Vagina (tissue), 2 donors: ENCODE results near the gene ZNF599. TPM values are rescaled to one million over a fixed set of nuclear protein-coding genes. Genes with fewer than 3 reads are reported as not detected.

Experiments used
- DNase-seq, 2 donors: peaks; one replicate each; pipeline ENCODE4 v3.0.0-alpha.2; 2017; ENCODE audit errors: extremely low spot score in 2 of 2
- H3K27ac ChIP-seq: fragments of 200-600 bp; sonication (generic); one replicate; pipeline ENCODE4 v1.5.1; 2019
- H3K27me3 ChIP-seq: fragments of 200-600 bp; sonication (generic); one replicate; pipeline ENCODE4 v1.5.1; 2019
- H3K36me3 ChIP-seq, 2 donors: fragments of 200-600 bp; sonication (generic); one replicate each; pipeline ENCODE4 v1.5.1; 2017 to 2019
- H3K4me1 ChIP-seq: fragments of 200-600 bp; sonication (generic); one replicate; pipeline ENCODE4 v1.5.1; 2019
- H3K4me3 ChIP-seq, 2 donors: fragments of 200-600 bp; sonication (generic); 1 replicate in 1 of 2; 2 replicates in 1 of 2; pipeline ENCODE4 v1.5.1; 2016 to 2019
- H3K9me3 ChIP-seq: fragments of 200-600 bp; sonication (generic); one replicate; pipeline ENCODE4 v1.5.1; 2019
- CTCF ChIP-seq, 3 experiments: fragments of 450-650 bp in 2 of 3; fragments of 200-600 bp in 1 of 3; sonication (generic) in 1 of 3; IDR thresholded peaks; one replicate each; pipeline ENCODE4 v1.5.1; 2017 to 2019; ENCODE audit warnings: antibody characterized with exemption in 3 of 3, mild to moderate bottlenecking in 2 of 3, moderate library complexity in 2 of 3
- POLR2A ChIP-seq, 2 donors: fragments of 450-650 bp; IDR thresholded peaks; one replicate each; pipeline ENCODE4 v1.6.1; 2017; ENCODE audit warnings: antibody characterized with exemption in 2 of 2, mild to moderate bottlenecking in 2 of 2, moderate library complexity in 2 of 2
- POLR2AphosphoS5 ChIP-seq, 2 donors: sonication (generic); formaldehyde crosslinking; IDR thresholded peaks; one replicate each; pipeline ENCODE4 v1.9.0; 2017; ENCODE audit warnings: antibody characterized with exemption in 2 of 2, mild to moderate bottlenecking in 2 of 2, low read depth in 1 of 2; ENCODE audit not compliant: insufficient read depth in 1 of 2
- intact Hi-C: fragments of 100-400 bp; cut with DNase I; formaldehyde crosslinking; loops from one replicate; pipeline ENCODE4 v1.15.1; 2023
- total RNA-seq: library from RNA; depleted of rRNA; stranded (reverse); fragments of >200 nt; gene quantifications from one replicate; pipeline ENCODE4 v1.2.3, GENCODE V29; 2016

ZNF599 gene
- total RNA-seq, 1 donor from 2014 or later: 5.9 TPM

- intact Hi-C loops: no loop called here
- no peak for DNase-seq
- no peaks in the 10 kb centered on the region for H3K36me3 ChIP-seq
- TF ChIP-seq POLR2A (IDR thresholded peaks at IDR 0.05): no peak
- H3K9me3 ChIP-seq: no peaks in the 10 kb centered on the region
- no peak overlapping the region for H3K27ac ChIP-seq
- H3K4me1 ChIP-seq: no peaks in the 10 kb centered on the region
- no peaks in the 10 kb centered on the region for H3K27me3 ChIP-seq
- H3K4me3 ChIP-seq: no peak overlapping the region
These were observed 15.1 kb upstream of the ZNF599 start for GRCh38 chr19:34788074-34788473.

GRCh38 chr19:34787059-34787824 is 14.2 kb upstream of the ZNF599 start:
- Histone ChIP-seq H3K36me3 (no peaks in the 10 kb centered on the region), H3K4me1 (no peaks in the 10 kb centered on the region), H3K9me3 (no peaks in the 10 kb centered on the region), H3K27me3 (no peaks in the 10 kb centered on the region), H3K27ac (no peak overlapping the region), H3K4me3 (no peak overlapping the region)
- TF ChIP-seq POLR2A (IDR thresholded peaks at IDR 0.05) (no peak), POLR2AphosphoS5 (IDR thresholded peaks at IDR 0.05; ENCODE audit: insufficient read depth in 1 of 2, low read depth in 1 of 2) (no peak), CTCF (IDR thresholded peaks at IDR 0.05) (no peak)
- intact Hi-C loops: no loop called here
- no peak for DNase-seq

- H3K36me3 ChIP-seq: no peaks in the 10 kb centered on the region
- H3K27me3 ChIP-seq: no peaks in the 10 kb centered on the region
- H3K4me1 ChIP-seq: no peaks in the 10 kb centered on the region
- no peak overlapping the region for H3K4me3 ChIP-seq
- no peak overlapping the region for H3K27ac ChIP-seq
- TF ChIP-seq CTCF (IDR thresholded peaks at IDR 0.05) (no peak), POLR2A (IDR thresholded peaks at IDR 0.05) (no peak), POLR2AphosphoS5 (IDR thresholded peaks at IDR 0.05; ENCODE audit: insufficient read depth in 1 of 2, low read depth in 1 of 2) (no peak)
- H3K9me3 ChIP-seq: no peaks in the 10 kb centered on the region
- intact Hi-C loops: no loop called here
- DNase-seq: peak in 1 of 2 donors; percentile 71
These were observed 13.2 kb upstream of the ZNF599 start for GRCh38 chr19:34786236-34786635.

- intact Hi-C loops: no loop called here
- Histone ChIP-seq H3K9me3 (no peaks in the 10 kb centered on the region), H3K36me3 (no peaks in the 10 kb centered on the region), H3K27ac (no peak overlapping the region), H3K4me1 (no peaks in the 10 kb centered on the region), H3K27me3 (no peaks in the 10 kb centered on the region), H3K4me3 (no peak overlapping the region)
- TF ChIP-seq POLR2AphosphoS5 (IDR thresholded peaks at IDR 0.05; ENCODE audit: insufficient read depth in 1 of 2, low read depth in 1 of 2): no peak
- TF ChIP-seq CTCF (IDR thresholded peaks at IDR 0.05): no peak
- TF ChIP-seq POLR2A (IDR thresholded peaks at IDR 0.05): no peak
- DNase-seq: no peak
These were observed 6.6 kb upstream of the ZNF599 start for GRCh38 chr19:34779652-34780051.

GRCh38 chr19:34778342-34778741 is 5.3 kb upstream of the ZNF599 start:
- Histone ChIP-seq H3K36me3 (no peaks in the 10 kb centered on the region), H3K4me3 (no peak overlapping the region), H3K9me3 (no peaks in the 10 kb centered on the region), H3K4me1 (no peaks in the 10 kb centered on the region), H3K27ac (no peak overlapping the region), H3K27me3 (no peaks in the 10 kb centered on the region)
- DNase-seq: no peak
- TF ChIP-seq POLR2AphosphoS5 (IDR thresholded peaks at IDR 0.05; ENCODE audit: insufficient read depth in 1 of 2, low read depth in 1 of 2) (no peak), POLR2A (IDR thresholded peaks at IDR 0.05) (no peak), CTCF (IDR thresholded peaks at IDR 0.05) (no peak)
- intact Hi-C loops: no loop called here
